Naive thymus-derived CD4-positive, alpha-beta T cell (primary cell): ENCODE results near the gene ZNF117. TPM values are rescaled to one million over a fixed set of nuclear protein-coding genes. Genes with fewer than 3 reads are reported as not detected.
A peak's percentile ranks its signal among the peaks of the same experiment; 100 is the strongest.
"Not testable (repeated sequence)": the region's sequence is repeated elsewhere in the genome, so short reads cannot be mapped to it uniquely, and the experiment has no call there.

Source experiments
- ATAC-seq: fragments of 150-1000 bp; cut with Tn5 transposase; 2 replicates; pipeline ENCODE4 v1.10.0; 2021; ENCODE audit warnings: mild to moderate bottlenecking, moderate library complexity
- CTCF ChIA-PET: fragments of 350-600 bp; sonication (Branson Sonifier 250); formaldehyde crosslinking; loops from one replicate; lab custom pipeline; 2021; ENCODE audit warnings: antibody characterized with exemption; lab: Charles Lee
- POLR2A ChIA-PET: fragments of 350-600 bp; sonication (Branson Sonifier 250); formaldehyde crosslinking; loops from one replicate; lab custom pipeline; 2021; ENCODE audit warnings: antibody characterized with exemption, inconsistent platforms; lab: Charles Lee
- DNase-seq, 9 donors: peaks; one replicate each; pipeline versions ENCODE4 v3.0.0 to v3.0.0-alpha.2; 2020 to 2022; ENCODE audit warnings: mixed read lengths in 1 of 9
- H3K27ac ChIP-seq: one replicate; pipeline ENCODE4 v1.7.0; 2013; ENCODE audit warnings: mild to moderate bottlenecking, low read depth, low read length, moderate library complexity
- H3K27me3 ChIP-seq, 2 donors: one replicate each; pipeline ENCODE4 v1.7.0; 2013; ENCODE audit warnings: low read length in 2 of 2, mild to moderate bottlenecking in 2 of 2, moderate library complexity in 2 of 2; ENCODE audit not compliant: control insufficient read depth in 2 of 2, insufficient read depth in 2 of 2
- H3K36me3 ChIP-seq, 3 experiments: 1 replicate in 2 of 3; 2 replicates in 1 of 3; pipeline ENCODE4 v1.7.0; 2013; ENCODE audit warnings: low read length in 3 of 3, mild to moderate bottlenecking in 3 of 3, moderate library complexity in 1 of 3; ENCODE audit not compliant: insufficient read depth in 3 of 3, control insufficient read depth in 2 of 3
- H3K4me1 ChIP-seq, 2 donors: one replicate each; pipeline ENCODE4 v1.7.0; 2013; ENCODE audit warnings: low read length in 2 of 2, mild to moderate bottlenecking in 2 of 2, moderate library complexity in 1 of 2; ENCODE audit not compliant: control insufficient read depth in 2 of 2, insufficient read depth in 2 of 2
- H3K4me3 ChIP-seq: 2 replicates; pipeline ENCODE4 v1.7.0; 2013; ENCODE audit warnings: mild to moderate bottlenecking, low read length
- H3K9me3 ChIP-seq, 3 experiments: 1 replicate in 2 of 3; 2 replicates in 1 of 3; pipeline ENCODE4 v1.7.0; 2013; ENCODE audit warnings: low read length in 3 of 3; ENCODE audit not compliant: control insufficient read depth in 2 of 3
- H3K27ac Mint-ChIP-seq, 9 donors: one replicate each; pipeline ENCODE4 v1.8.0; 2020 to 2022; ENCODE audit warnings: mixed read lengths in 9 of 9, mild to moderate bottlenecking in 8 of 9, moderate library complexity in 5 of 9, inconsistent platforms in 2 of 9
- H3K27me3 Mint-ChIP-seq, 5 donors: one replicate each; pipeline ENCODE4 v1.8.0; 2021 to 2022; ENCODE audit warnings: mixed read lengths in 5 of 5, mild to moderate bottlenecking in 1 of 5
- H3K36me3 Mint-ChIP-seq, 5 donors: one replicate each; pipeline ENCODE4 v1.8.0; 2020 to 2022; ENCODE audit warnings: mixed read lengths in 5 of 5, mild to moderate bottlenecking in 3 of 5, inconsistent platforms in 1 of 5
- H3K4me1 Mint-ChIP-seq, 7 donors: one replicate each; pipeline ENCODE4 v1.8.0; 2020 to 2022; ENCODE audit warnings: mixed read lengths in 7 of 7, mild to moderate bottlenecking in 3 of 7, inconsistent platforms in 1 of 7
- H3K4me3 Mint-ChIP-seq, 10 donors: one replicate each; pipeline ENCODE4 v1.8.0; 2020 to 2022; ENCODE audit warnings: mild to moderate bottlenecking in 10 of 10, mixed read lengths in 10 of 10, moderate library complexity in 6 of 10, inconsistent platforms in 2 of 10
- H3K9me3 Mint-ChIP-seq, 11 donors: one replicate each; pipeline ENCODE4 v1.8.0; 2020 to 2022; ENCODE audit warnings: mixed read lengths in 11 of 11, mild to moderate bottlenecking in 4 of 11, inconsistent platforms in 1 of 11, moderate library complexity in 1 of 11
- intact Hi-C, 2 donors: fragments of 100-400 bp; cut with micrococcal nuclease; formaldehyde crosslinking; loops; one replicate each; pipeline ENCODE4 v1.15.1; 2023
- polyA plus RNA-seq, 2 donors: library from polyadenylated mRNA; unstranded; fragments of 300-500 nt; fragmentation: Illumina TruSeq; gene quantifications; one replicate each; pipeline ENCODE4 v1.2.3, GENCODE V29; 2021
- total RNA-seq, 6 experiments: library from RNA in 5 of 6; stranded (reverse) in 5 of 6; gene quantifications; 1 replicate in 5 of 6; 2 replicates in 1 of 6; pipeline ENCODE4 v1.2.3 and lab custom pipeline; 2021 to 2026

The ZNF117 gene
- total and polyA plus RNA-seq, 7 experiments from 2014 or later = 0.71 to 6.0 (median 4.0) TPM

DNA sequence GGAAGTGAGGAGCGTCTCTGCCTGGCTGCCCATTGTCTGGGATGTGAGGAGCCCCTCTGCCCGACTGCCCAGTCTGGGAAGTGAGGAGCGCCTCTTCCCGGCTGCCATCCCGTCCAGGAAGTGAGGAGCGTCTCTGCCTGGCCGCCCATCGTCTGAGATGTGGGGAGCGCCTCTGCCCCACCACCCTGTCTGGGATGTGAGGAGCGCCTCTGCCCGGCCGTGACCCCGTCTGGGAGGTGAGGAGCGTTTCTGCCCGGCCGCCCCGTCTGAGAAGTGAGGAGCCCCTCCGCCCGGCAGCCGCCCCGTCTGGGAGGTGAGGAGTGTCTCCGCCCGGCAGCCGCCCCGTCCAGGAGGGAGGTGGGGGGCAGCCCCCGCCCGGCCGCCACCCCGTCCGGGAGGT lies 42.6 kb upstream of the ZNF117 start:
- H3K36me3 ChIP-seq, H3K27ac Mint-ChIP-seq, H3K4me1 ChIP-seq, POLR2A ChIA-PET, ATAC-seq, H3K4me3 Mint-ChIP-seq, H3K9me3 ChIP-seq, H3K27me3 Mint-ChIP-seq, H3K27me3 ChIP-seq, DNase-seq, H3K36me3 Mint-ChIP-seq, H3K4me3 ChIP-seq, CTCF ChIA-PET, H3K4me1 Mint-ChIP-seq, H3K9me3 Mint-ChIP-seq, H3K27ac ChIP-seq: not testable (repeated sequence)
- intact Hi-C loops = loop anchor here (10.0 kb wide), 2 partner anchors 841 to 1081 kb away; partner anchors contain the start of genes CRCP (in 1 of the 2) and VKORC1L1 (in 1 of the 2)

DNA sequence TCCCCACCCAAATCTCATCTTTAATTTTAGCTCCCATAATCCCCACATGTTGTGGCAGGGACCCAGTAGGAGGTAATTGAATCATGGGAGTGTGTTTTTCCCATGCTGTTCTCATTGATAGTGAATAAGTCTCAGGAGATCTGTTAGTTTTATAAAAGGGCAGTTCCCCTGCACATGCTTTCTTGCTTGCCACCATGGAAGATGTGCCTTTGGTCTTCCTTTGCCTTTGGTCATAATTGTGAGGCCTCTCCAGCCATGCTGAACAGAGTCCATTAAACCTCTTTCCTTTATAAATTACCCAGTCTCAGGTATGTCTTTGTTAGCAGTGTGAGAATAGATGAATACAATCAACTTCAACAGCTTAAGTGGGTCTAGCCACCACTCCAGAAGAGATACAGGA lies 34.2 kb upstream of the ZNF117 start:
- H3K36me3 Mint-ChIP-seq, H3K27me3 Mint-ChIP-seq, H3K4me1 Mint-ChIP-seq, H3K4me1 ChIP-seq, H3K36me3 ChIP-seq, H3K27ac ChIP-seq, POLR2A ChIA-PET, H3K4me3 Mint-ChIP-seq, DNase-seq, H3K9me3 ChIP-seq, intact Hi-C loops, ATAC-seq, CTCF ChIA-PET, H3K4me3 ChIP-seq, H3K27me3 ChIP-seq, H3K27ac Mint-ChIP-seq: not testable (repeated sequence)
- H3K9me3 Mint-ChIP-seq = peaks cover 0 to 11% (median 4%) of the 10 kb centered on the region in 11 donors

DNA sequence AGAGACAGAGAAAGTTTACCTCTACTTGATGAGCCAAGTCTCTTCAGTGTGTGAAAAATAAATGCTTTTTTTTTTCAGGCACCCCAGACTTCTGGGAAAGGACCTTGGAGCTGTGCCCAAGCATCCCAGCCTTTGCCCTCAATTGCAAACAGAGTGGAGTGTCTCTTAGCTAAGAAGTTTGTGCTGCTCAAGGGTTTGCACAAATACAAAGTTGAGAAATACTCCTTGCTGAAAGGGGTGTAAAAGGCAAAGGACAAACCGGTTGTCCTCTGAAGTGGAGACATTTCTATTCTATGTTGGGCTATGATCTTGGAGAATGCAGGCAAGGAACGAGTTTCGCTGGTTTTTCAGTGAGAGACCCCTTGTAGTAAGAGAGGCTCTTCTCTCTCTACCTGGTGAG lies 30.1 kb upstream of the ZNF117 start:
- ATAC-seq, H3K4me3 ChIP-seq, CTCF ChIA-PET, H3K27ac ChIP-seq, H3K4me1 Mint-ChIP-seq, POLR2A ChIA-PET, H3K27ac Mint-ChIP-seq, intact Hi-C loops, H3K9me3 ChIP-seq, H3K27me3 Mint-ChIP-seq, H3K27me3 ChIP-seq, H3K36me3 ChIP-seq, H3K36me3 Mint-ChIP-seq, DNase-seq, H3K4me1 ChIP-seq, H3K4me3 Mint-ChIP-seq: not testable (repeated sequence)
- H3K9me3 Mint-ChIP-seq = peaks cover 0 to 10% (median 4%) of the 10 kb centered on the region in 11 donors

DNA sequence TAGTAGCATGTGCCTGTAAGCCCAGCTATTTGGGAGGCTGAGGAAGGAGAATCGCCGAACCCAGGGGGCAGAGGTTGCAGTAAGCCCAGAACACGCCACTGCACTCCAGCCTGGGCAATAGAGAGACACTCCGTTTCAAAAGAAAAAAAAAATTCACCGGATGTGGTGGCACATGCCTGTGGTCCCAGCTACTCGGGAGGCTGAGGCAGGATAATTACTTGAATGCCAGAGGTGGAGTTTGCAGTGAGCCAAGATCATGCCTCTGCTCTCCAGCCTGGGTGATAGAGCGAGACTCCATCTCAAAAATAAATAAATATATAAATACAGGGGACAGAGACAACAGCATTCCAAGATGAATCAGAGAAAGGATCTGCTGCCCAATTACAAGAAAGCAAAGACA lies 19.0 kb upstream of the ZNF117 start:
- POLR2A ChIA-PET, H3K27ac Mint-ChIP-seq, H3K4me3 ChIP-seq, H3K27me3 ChIP-seq, ATAC-seq, H3K4me3 Mint-ChIP-seq, H3K36me3 ChIP-seq, H3K9me3 Mint-ChIP-seq, DNase-seq, H3K27me3 Mint-ChIP-seq, H3K4me1 ChIP-seq, CTCF ChIA-PET, H3K9me3 ChIP-seq, H3K27ac ChIP-seq: not testable (repeated sequence)
- H3K36me3 Mint-ChIP-seq = peaks cover 0 to 14% (median 4%) of the 10 kb centered on the region in 5 donors
- intact Hi-C loops = loop anchor here (5.0 kb wide), 2 partner anchors 343 to 1912 kb away; partner anchors contain the start of genes TMEM248 (in 1 of the 2) and ZNF107 (in 1 of the 2)
- peaks cover 17 to 28% (median 19%) of the 10 kb centered on the region in 7 donors for H3K4me1 Mint-ChIP-seq

DNA sequence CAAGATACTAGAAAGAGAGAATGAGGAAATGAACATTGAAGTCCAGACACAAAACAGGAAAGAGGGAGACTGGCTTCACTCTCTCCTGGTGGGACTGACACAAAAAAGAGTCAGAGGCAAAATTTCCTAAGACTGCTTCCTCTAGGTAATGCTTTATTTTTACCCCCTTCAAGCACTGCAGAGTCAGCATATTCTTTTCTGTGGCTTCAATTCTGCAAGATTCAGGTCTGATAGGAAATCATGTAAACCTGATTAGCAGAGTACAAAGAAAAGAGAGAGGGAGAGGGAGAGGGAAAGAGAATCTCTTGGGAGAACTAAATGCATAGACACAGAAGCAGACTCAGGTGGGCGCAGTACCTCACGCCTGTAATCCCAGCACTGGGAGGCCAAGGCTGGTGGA lies 18.6 kb upstream of the ZNF117 start:
- H3K4me3 ChIP-seq, H3K36me3 ChIP-seq, H3K9me3 Mint-ChIP-seq, DNase-seq, H3K27ac ChIP-seq, H3K27ac Mint-ChIP-seq, H3K27me3 Mint-ChIP-seq, H3K4me3 Mint-ChIP-seq, CTCF ChIA-PET, POLR2A ChIA-PET, H3K27me3 ChIP-seq, ATAC-seq, H3K9me3 ChIP-seq: not testable (repeated sequence)
- peaks cover 4 to 14% of the 10 kb centered on the region in 2 donors for H3K4me1 ChIP-seq
- intact Hi-C loops = loop anchor here (5.0 kb wide), 2 partner anchors 342 to 1913 kb away; partner anchors contain the start of genes TMEM248 (in 1 of the 2) and ZNF107 (in 1 of the 2)
- Mint-ChIP-seq H3K4me1 (peaks cover 20 to 33% (median 24%) of the 10 kb centered on the region in 7 donors), H3K36me3 (peaks cover 0 to 18% (median 9%) of the 10 kb centered on the region in 5 donors)

DNA sequence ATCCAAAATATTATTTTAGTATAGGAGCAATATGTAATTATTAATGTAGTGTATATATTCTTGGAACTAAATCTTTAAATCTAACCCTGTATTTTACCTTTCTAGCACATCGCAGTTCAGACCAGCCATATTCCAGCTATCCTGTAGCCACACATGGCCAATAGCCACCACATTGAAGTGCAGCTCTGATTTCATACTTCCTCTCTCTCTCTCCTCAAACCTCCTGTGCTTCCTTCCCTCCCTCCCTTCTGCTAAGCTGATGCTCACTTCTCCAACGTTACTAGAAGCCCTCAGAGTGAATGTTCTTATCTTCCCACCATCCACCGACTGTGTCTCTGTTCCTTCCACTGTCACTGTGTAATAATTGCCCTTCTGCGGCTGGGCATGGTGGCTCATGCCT lies 16.2 kb upstream of the ZNF117 start:
- H3K27me3 Mint-ChIP-seq, H3K36me3 ChIP-seq, H3K27me3 ChIP-seq, H3K9me3 ChIP-seq: not testable (repeated sequence)
- intact Hi-C loops = loop anchor here (2.0 to 5.0 kb wide), 4 partner anchors 340 to 1915 kb away; partner anchors contain the start of genes TMEM248 (in 1 of the 2), ZNF107 (in 1 of the 2), ZNF680 (in 1 of the 2) and ZNF92 (in 1 of the 2)
- H3K36me3 Mint-ChIP-seq = peaks cover 15 to 39% (median 31%) of the 10 kb centered on the region in 5 donors
- CTCF ChIA-PET = interaction anchor here (1.1 kb wide), 1 partner anchor 31 kb away, joined by 3 read pairs; no protein-coding TSS in a partner anchor
- peaks cover 0 to 29% (median 18%) of the 10 kb centered on the region in 11 donors for H3K9me3 Mint-ChIP-seq
- DNase-seq (peak in 1 of 9 donors; percentile 23), ATAC-seq (peak; percentile 15)
- POLR2A ChIA-PET = interaction anchor here (0.8 to 2.8 kb wide), 18 partner anchors 27 to 1487 kb away, joined by 3 to 20 read pairs (median 4); partner anchors contain the start of genes ZNF107, ZNF138, ZNF273 and ZNF680
- Histone ChIP-seq H3K27ac (peak overlapping the region; percentile 81), H3K4me3 (peak overlapping the region; percentile 72), H3K4me1 (peaks cover 4 to 21% of the 10 kb centered on the region in 2 donors)
- peak overlapping the region; percentile 73 to 98 (median 94) for H3K27ac Mint-ChIP-seq
- H3K4me3 Mint-ChIP-seq = peak overlapping the region; percentile 75 to 96 (median 94)
- peaks cover 26 to 50% (median 41%) of the 10 kb centered on the region in 7 donors for H3K4me1 Mint-ChIP-seq
